GM18517 (cell line): ENCODE data around the gene GOLGA8M.
"Not testable (repeated sequence)": the region's sequence is repeated elsewhere in the genome, so short reads cannot be mapped to it uniquely, and the experiment has no call there.

Experiments
- ATAC-seq: cut with Tn5 transposase; IDR thresholded peaks from one replicate; pipeline ENCODE4 v1.9.1; 2021; ENCODE audit warnings: mild to moderate bottlenecking, moderate library complexity; ENCODE audit not compliant: unreplicated experiment

GOLGA8M gene, protein sequence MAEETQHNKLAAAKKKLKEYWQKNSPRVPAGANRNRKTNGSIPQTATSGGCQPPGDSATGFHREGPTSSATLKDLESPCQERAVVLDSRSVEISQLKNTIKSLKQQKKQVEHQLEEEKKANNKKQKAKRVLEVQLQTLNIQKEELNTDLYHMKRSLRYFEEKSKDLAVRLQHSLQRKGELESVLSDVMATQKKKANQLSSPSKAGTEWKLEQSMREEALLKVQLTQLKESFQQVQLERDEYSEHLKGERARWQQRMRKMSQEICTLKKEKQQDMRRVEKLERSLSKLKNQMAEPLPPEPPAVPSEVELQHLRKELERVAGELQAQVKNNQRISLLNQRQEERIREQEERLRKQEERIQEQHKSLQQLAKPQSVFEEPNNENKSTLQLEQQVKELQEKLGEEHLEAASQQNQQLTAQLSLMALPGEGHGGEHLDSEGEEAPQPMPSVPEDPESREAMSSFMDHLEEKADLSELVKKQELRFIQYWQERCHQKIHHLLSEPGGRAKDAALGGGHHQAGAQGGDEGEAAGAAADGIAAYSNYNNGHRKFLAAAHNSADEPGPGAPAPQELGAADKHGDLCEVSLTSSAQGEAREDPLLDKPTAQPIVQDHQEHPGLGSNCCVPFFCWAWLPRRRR

DNA sequence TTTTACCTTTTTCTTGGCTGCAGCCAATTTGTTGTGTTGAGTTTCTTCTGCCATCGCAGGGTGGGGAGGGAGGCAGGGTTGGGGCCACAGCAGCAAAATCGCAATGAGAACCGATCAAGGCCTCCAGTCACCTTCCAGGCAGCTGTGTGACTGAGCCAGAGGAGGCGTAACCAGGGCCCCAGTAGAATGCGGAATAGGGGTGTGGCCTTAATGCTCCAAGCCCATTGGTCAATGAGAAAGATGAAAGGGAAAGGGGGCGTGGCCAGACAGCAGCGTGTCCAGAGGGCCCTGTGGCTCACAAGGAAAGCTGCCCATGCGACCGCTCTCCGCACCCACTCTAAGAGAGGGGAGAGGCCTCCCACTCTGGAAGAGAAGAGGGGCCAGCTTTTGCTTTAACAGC lies at the start of gene GOLGA8M:
Gene GOLGA8M (minus strand): TSS at position 152 of the 400 bp plus-strand sequence. CDS start 98 bp downstream, at position 54.
- not testable (repeated sequence) for ATAC-seq

GRCh38 chr15:28742890-28743289 lies 30.7 kb upstream of the GOLGA8M start:
- not testable (repeated sequence) for ATAC-seq

- ATAC-seq = not testable (repeated sequence)
These were observed 26.5 kb upstream of the GOLGA8M start for GRCh38 chr15:28738590-28739292.

DNA sequence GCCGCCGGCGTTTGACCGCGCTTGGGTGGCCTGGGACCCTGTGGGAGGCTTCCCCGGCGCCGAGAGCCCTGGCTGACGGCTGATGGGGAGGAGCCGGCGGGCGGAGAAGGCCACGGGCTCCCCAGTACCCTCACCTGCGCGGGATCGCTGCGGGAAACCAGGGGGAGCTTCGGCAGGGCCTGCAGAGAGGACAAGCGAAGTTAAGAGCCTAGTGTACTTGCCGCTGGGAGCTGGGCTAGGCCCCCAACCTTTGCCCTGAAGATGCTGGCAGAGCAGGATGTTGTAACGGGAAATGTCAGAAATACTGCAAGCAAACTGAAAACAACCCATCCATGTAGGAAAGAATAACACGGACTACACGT lies 26.0 kb upstream of the GOLGA8M start:
- not testable (repeated sequence) for ATAC-seq

GRCh38 chr15:28737521-28738199 lies 25.4 kb upstream of the GOLGA8M start:
- ATAC-seq = not testable (repeated sequence)

GRCh38 chr15:28728061-28728460 lies 15.8 kb upstream of the GOLGA8M start:
- not testable (repeated sequence) for ATAC-seq

DNA sequence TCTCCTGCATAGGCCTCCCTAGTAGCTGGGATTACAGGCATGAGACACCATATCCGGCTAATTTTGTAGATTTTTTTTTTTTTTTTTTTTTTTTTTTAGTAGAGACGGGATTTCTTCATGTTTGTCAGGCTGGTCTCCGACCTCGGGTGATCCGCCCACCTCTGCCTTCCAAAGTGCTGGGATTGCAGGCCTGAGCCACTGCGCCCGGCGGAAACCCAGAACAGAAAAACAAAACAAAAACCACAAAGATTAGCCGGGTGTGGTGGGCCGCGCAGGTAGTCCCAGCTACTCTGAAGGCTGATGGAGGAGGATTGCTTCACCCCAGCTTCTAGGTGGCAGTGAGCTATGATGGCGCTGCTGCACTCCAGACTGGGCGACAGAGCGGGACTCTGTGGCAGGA lies 14.8 kb upstream of the GOLGA8M start:
- ATAC-seq = not testable (repeated sequence)

- no peak for ATAC-seq
These were observed 13.9 kb upstream of the GOLGA8M start for GRCh38 chr15:28726102-28726501.

DNA sequence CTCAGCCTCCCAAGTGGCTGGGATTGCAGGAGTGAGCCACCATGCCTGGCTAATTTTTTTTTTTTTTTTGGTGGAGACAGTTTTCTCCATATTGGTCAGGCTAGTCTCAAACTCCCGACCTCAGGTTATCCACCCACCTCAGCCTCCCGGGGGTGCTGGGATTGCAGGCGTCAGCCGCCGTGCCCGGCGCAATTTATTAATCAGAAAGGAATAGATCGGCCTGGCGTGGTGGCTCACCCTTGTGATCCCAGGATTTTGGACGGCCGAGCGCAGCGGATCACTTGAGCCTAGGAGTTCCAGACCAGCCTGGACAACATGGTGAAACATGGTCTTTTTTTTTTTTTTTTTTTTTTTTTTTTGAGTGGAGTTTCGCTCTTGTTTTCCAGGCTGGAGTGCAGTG lies 13.3 kb upstream of the GOLGA8M start:
- ATAC-seq = no peak

DNA sequence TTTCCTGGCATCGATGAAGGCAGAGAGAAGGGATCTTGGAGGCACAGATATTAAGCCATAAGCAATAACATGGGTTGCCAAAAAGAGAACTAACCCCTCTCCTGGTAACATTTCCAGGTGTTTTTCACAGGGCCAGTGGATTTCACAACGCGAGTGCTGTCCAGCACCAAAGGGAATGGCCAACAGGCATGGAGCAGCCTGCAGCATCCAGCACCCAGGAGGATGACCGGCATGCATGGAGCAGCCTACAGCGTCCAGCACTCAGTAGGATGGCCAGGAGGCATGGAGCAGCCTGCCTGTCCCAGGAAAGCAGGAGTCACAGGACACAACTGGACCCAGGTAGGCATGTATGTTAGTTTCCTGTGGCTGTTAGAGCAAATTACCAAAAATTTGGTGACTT lies 11.8 kb upstream of the GOLGA8M start:
- ATAC-seq = not testable (repeated sequence)

- not testable (repeated sequence) for ATAC-seq
These were observed 7.4 kb upstream of the GOLGA8M start for GRCh38 chr15:28719626-28720025.

DNA sequence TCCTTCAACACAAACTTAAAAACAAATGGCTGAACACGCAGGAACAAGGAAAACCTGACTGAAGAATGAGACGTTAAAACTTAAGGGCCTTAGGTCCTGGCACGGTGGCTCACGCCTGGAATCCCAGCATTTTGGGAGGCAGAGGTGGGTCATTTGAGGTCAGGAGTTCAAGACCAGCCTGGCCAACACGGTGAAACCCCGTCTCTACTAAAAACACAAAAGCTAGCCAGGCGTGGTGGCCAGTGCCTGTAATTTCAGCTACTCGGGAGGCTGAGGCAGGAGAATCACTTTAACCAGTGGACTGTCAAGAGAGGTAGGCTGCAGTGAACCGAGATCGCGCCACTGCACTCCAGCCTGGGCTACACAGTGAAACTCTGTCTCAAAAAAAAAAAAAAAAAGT lies 6.4 kb upstream of the GOLGA8M start:
- ATAC-seq = not testable (repeated sequence)

DNA sequence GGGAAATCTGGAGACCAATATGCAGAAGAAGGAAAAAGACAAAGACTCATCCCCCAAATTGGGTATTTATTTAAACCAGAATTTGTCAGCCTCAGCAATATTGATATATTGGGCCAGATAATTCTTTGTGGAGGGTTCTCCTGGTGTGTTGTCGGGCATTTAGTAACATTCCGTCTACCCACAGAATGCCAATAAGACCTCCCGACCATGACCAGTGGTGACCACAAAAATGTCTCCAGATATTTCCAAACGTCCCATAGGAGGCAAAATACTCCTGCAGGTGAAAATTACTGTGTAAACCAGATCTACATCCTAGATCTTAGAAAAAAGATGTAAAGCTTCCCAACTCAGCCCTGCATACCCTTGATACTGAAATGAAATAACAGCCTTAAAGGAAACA lies 2.0 kb upstream of the GOLGA8M start:
- ATAC-seq = not testable (repeated sequence)

GRCh38 chr15:28703927-28704326 lies 8.3 kb downstream of the GOLGA8M start:
- not testable (repeated sequence) for ATAC-seq

GRCh38 chr15:28702427-28702826 lies 9.8 kb downstream of the GOLGA8M start:
- ATAC-seq = not testable (repeated sequence)

GRCh38 chr15:28694006-28694751 lies 18.0 kb downstream of the GOLGA8M start:
- ATAC-seq = not testable (repeated sequence)

DNA sequence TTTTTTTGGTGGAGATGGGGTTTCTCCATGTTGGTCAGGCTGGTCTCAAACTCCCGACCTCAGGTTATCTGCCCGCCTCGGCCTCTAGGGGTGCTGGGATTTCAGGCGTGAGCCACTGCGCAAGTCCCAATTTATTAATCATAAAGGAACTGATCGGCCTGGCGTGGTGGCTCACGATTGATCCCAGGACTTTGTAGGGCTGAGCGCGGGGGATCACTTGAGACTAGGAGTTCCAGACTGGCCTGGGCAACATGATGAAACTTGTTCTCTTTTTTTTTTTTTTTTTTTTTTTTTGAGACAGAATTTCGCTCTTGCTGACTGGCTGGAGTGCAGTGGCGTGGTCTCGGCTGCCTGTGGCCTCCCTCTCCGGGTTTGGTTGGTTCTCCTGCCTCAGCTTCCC lies 19.2 kb downstream of the GOLGA8M start:
- not testable (repeated sequence) for ATAC-seq

GRCh38 chr15:28673533-28673932 lies 38.7 kb downstream of the GOLGA8M start:
- not testable (repeated sequence) for ATAC-seq

DNA sequence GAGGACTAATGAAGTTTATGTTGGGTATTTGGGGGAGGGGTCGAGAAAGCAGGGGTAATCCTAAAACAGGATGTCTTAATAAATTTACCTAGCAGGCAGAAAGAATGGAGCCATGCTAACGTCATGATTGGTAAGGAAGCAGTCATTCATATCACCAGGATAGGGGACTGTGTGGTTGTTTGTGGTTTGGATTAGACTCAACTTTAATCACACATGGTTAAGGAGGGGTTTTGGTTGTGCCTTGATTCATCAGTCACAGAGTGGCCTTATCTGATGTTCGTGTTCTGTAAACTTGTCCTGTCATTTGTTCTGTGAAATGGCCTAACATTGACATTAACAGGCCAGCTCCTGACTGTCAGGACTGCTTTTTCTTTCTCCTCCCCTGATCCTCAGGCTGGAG lies 40.1 kb downstream of the GOLGA8M start:
- not testable (repeated sequence) for ATAC-seq

GRCh38 chr15:28666402-28666801 lies 45.8 kb downstream of the GOLGA8M start:
- not testable (repeated sequence) for ATAC-seq
